Prostate gland (tissue), 2 donors: ENCODE measurements around the gene KRT27. TPM values are rescaled to one million over a fixed set of nuclear protein-coding genes. Genes with fewer than 3 reads are reported as not detected.
"Not testable (repeated sequence)": the region's sequence is repeated elsewhere in the genome, so short reads cannot be mapped to it uniquely, and the experiment has no call there.

Experiments
- DNase-seq: peaks from one replicate; pipeline ENCODE4 v3.0.0-alpha.2; 2019; ENCODE audit warnings: low spot score
- H3K27ac ChIP-seq, 2 donors: fragments of 200-600 bp; sonication (generic); 2 replicates each; pipeline ENCODE4 v1.5.1; 2017 to 2019
- H3K27me3 ChIP-seq: fragments of 200-600 bp; sonication (generic); replicated peaks from 2 replicates; pipeline ENCODE4 v1.5.1; 2019; ENCODE audit not compliant: insufficient read depth
- H3K36me3 ChIP-seq, 2 donors: fragments of 200-600 bp; sonication (generic); 1 replicate in 1 of 2; 2 replicates in 1 of 2; pipeline versions ENCODE4 v1.5.1 to v1.8.1; 2017 to 2019
- H3K4me1 ChIP-seq: fragments of 200-600 bp; sonication (generic); replicated peaks from 2 replicates; pipeline ENCODE4 v1.5.1; 2019
- H3K4me3 ChIP-seq, 2 donors: fragments of 200-600 bp; sonication (generic); 2 replicates each; pipeline ENCODE4 v1.5.1; 2017 to 2019
- H3K9me3 ChIP-seq: fragments of 200-600 bp; sonication (generic); 2 replicates; pipeline ENCODE4 v1.5.1; 2017
- POLR2A ChIP-seq: fragments of 450-650 bp; IDR thresholded peaks from one replicate; pipeline ENCODE4 v1.6.1; 2016; ENCODE audit warnings: antibody characterized with exemption, mild to moderate bottlenecking
- POLR2AphosphoS5 ChIP-seq: sonication (generic); formaldehyde crosslinking; IDR thresholded peaks from one replicate; pipeline ENCODE4 v1.6.1; 2017; ENCODE audit warnings: antibody characterized with exemption
- WGBS: methylation state at CpG from one replicate; pipeline ENCODE4 v1.1.5; 2018; 5-methylcytosine and 5-hydroxymethylcytosine counted together
- intact Hi-C: fragments of 100-400 bp; cut with DNase I; formaldehyde crosslinking; loops from one replicate; pipeline ENCODE4 v1.14.2; 2022
- total RNA-seq, 2 donors: library from RNA; depleted of rRNA; stranded (reverse); fragments of >200 nt; gene quantifications; one replicate each; pipeline ENCODE4 v1.1.0, GENCODE V29; 2016
- TF ChIP-seq, protein P1 (sequence below), 4 experiments: fragments of 200-600 bp in 2 of 4; fragments of 450-650 bp in 2 of 4; sonication (generic) in 2 of 4; IDR thresholded peaks; 1 replicate in 3 of 4; 2 replicates in 1 of 4; pipeline ENCODE4 v1.5.1; 2016 to 2019; ENCODE audit warnings: antibody characterized with exemption in 4 of 4, mild to moderate bottlenecking in 2 of 4, moderate library complexity in 2 of 4

KRT27 gene
- total RNA-seq, 2 donors from 2014 or later, result not detected

DNA sequence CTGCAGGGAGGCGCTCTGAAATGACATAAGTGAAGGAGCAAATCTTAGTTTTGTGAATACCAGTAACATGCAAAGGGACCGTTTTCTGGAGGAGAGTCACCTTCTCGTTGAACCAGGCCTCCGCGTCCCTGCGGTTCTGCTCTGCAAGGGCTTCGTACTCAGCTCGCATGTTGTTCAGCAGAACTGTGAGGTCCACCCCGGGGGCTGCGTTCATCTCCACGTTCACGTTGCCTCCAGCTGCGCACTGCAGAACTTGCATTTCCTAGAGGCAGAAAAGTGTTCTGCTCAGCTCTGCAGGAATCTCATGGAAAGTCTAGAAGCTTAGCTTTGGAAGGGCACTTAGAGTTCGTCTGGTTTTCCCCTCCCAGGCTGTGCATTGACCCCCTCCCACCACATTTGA, 31.3 kb downstream of the KRT27 start:
- intact Hi-C loops, result no loop called here
- Histone ChIP-seq H3K4me1 (no peaks in the 10 kb centered on the region), H3K36me3 (no peaks in the 10 kb centered on the region), H3K9me3 (no peaks in the 10 kb centered on the region), H3K4me3 (no peak overlapping the region), H3K27me3 (no peaks in the 10 kb centered on the region), H3K27ac (no peak overlapping the region)
- 89% methylated on average over 14 of the region's 14 CpGs for WGBS
- TF ChIP-seq POLR2AphosphoS5, result no peak
- TF ChIP-seq POLR2A, result no peak
- TF ChIP-seq, protein P1, sequence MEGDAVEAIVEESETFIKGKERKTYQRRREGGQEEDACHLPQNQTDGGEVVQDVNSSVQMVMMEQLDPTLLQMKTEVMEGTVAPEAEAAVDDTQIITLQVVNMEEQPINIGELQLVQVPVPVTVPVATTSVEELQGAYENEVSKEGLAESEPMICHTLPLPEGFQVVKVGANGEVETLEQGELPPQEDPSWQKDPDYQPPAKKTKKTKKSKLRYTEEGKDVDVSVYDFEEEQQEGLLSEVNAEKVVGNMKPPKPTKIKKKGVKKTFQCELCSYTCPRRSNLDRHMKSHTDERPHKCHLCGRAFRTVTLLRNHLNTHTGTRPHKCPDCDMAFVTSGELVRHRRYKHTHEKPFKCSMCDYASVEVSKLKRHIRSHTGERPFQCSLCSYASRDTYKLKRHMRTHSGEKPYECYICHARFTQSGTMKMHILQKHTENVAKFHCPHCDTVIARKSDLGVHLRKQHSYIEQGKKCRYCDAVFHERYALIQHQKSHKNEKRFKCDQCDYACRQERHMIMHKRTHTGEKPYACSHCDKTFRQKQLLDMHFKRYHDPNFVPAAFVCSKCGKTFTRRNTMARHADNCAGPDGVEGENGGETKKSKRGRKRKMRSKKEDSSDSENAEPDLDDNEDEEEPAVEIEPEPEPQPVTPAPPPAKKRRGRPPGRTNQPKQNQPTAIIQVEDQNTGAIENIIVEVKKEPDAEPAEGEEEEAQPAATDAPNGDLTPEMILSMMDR (IDR thresholded peaks at IDR 0.05), result no peak
- no peak for DNase-seq

DNA sequence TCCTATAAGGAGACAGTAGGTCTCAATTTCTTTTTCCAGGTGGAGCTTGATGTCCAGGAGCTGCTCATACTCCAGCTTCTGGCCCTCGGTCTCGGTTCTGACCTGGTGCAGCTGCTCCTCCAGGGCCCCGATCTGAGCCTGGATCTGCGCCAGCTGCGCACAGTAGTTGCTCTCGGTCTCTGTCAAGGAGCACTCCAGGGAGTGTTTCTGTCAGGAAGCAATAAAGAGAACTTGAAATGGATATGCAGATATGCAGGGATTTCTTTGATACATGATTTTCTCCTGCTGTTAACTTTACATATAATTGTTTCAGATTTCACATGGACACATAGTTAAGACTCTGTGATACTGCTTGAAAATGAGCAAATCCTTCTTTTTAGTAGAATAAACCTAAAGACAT, 32.0 kb downstream of the KRT27 start:
- Histone ChIP-seq H3K4me3 (no peak overlapping the region), H3K27me3 (no peaks in the 10 kb centered on the region), H3K36me3 (no peaks in the 10 kb centered on the region), H3K27ac (no peak overlapping the region), H3K4me1 (no peaks in the 10 kb centered on the region), H3K9me3 (no peaks in the 10 kb centered on the region)
- no peak for DNase-seq
- WGBS, result 66% methylated on average over 6 of the region's 6 CpGs
- TF ChIP-seq POLR2AphosphoS5 (no peak), POLR2A (no peak)
- TF ChIP-seq, protein P1 (IDR thresholded peaks at IDR 0.05), result no peak
- intact Hi-C loops, result no loop called here

DNA sequence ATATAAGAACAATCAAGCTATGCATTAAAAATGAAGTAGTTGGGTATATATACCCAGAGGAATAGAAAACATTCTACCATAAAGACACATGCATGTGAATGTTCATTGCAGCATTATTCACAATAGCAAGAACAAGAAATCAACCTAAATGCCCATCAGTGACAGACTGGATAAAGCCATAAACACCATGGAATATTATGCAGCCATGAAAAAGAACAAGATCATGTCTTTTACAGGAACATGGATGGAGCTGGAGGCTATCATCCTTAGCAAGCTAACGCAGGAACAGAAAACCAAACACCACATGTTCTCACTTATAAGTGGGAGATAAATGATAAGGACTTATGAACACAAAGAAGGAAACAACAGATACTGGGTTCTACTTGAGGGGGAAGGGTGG, 33.7 kb downstream of the KRT27 start:
- WGBS, result 75% methylated on average over 1 of the region's 1 CpG
- not testable (repeated sequence) for H3K27ac ChIP-seq

DNA sequence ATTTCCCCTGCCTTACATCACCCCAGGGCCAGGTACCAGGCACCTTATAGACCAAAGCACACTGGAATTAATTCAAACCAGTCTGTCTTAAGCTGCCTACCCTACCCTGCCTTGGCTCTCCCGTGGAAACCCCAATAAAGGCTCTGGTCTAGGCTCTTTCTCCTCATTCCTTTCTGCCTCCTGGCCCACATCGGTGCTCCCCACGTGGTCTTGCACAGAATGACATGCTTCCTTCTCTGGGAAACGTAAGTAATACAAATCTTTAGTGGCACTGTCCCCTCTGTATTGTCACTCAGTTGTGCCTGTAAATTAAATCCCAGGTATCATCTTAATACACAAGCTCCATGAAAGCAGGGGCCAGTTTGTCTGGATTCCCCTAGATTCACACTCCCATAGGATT, 43.8 kb downstream of the KRT27 start:
- DNase-seq, result no peak
- Histone ChIP-seq H3K36me3 (no peaks in the 10 kb centered on the region), H3K4me3 (no peak overlapping the region), H3K27ac (no peak overlapping the region), H3K9me3 (no peaks in the 10 kb centered on the region), H3K4me1 (no peaks in the 10 kb centered on the region), H3K27me3 (no peaks in the 10 kb centered on the region)
- no peak for TF ChIP-seq POLR2AphosphoS5
- TF ChIP-seq POLR2A, result no peak
- TF ChIP-seq, protein P1 (IDR thresholded peaks at IDR 0.05), result no peak
- intact Hi-C loops, result no loop called here
- 77% methylated on average over 4 of the region's 4 CpGs for WGBS

More for the DNA sequence above, 33.7 kb downstream of the KRT27 start:
- H3K36me3 ChIP-seq, H3K4me1 ChIP-seq, H3K4me3 ChIP-seq, intact Hi-C loops, H3K9me3 ChIP-seq, H3K27me3 ChIP-seq, DNase-seq: not testable (repeated sequence)

DNA sequence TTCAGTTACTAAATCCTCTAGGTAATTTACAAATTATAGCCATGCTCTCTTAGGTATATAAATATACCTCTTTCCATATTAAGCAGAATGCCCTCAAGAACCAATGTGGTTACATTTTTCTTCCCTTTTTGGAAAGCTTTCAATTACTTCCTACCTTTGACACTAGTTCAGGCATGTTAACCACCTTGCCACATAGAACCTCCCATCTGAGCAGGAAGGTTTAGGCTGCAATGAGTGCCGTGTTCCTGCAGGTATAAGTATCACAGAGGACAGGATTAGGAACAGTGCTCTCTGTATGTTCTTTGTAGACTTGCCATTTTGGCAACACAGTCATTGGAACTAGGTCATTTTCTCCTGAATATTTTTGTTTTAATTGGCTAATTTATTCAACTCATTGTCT, 47.3 kb downstream of the KRT27 start:
- TF ChIP-seq POLR2AphosphoS5 (no peak), POLR2A (no peak)
- TF ChIP-seq, protein P1 (IDR thresholded peaks at IDR 0.05), result no peak
- Histone ChIP-seq H3K4me1 (no peaks in the 10 kb centered on the region), H3K27me3 (no peaks in the 10 kb centered on the region), H3K4me3 (no peak overlapping the region), H3K27ac (no peak overlapping the region), H3K9me3 (no peaks in the 10 kb centered on the region), H3K36me3 (no peaks in the 10 kb centered on the region)
- DNase-seq, result no peak
- 45% methylated on average over 1 of the region's 1 CpG for WGBS
- intact Hi-C loops, result no loop called here
